Measurements from ENCODE around the gene TRMT61A.

Gene TRMT61A

DNA sequence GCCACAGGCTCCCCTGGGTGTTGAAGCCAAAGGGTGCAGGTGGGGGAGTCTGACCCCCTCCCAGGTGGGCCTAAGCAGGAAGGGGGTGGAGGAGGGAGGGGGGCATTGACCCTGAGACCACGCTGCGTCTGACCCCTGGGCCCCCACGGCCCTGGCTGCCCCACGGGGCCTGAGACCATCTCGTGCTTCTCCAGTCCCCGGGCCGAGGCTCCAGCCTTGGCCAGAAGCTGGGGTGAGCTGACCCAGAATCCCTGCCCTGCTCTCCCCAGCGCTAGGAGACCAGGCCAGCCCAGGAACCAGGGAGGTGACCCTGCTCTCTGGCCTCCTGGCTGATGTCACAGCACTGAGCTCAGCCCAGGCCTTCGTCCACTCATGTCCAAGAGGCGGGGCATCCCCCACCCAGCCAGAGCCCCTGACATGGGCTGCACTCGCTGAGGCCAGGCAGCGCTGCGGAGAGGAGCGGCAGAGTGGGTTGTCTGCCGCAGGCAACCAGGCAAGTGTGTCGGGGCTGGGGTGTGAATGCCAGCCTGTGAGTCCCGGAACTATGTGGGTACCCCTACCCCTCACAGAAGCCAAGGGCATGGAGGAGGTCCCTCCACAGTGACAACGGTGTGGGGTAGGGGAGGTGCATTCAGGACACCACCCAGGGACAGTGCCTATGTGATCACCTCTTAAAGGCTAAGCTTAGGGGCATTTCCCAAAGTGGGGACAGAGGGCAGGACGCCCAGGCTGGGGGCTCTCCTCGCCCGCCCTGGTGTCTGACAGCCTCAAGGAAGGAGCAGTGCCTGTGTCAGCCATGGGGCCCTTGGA lies 6.3 kb downstream of the TRMT61A start:
- no peak for DNase-seq (ENCODE audit: low read depth in 2 of 2)

- no peak for DNase-seq (ENCODE audit: low read depth in 2 of 2)
Measured at GRCh38 chr14:103535891-103536565, 7.0 kb downstream of the TRMT61A start.

GRCh38 chr14:103536693-103537092 lies 7.7 kb downstream of the TRMT61A start:
- DNase-seq (ENCODE audit: low read depth in 2 of 2) = no peak

DNA sequence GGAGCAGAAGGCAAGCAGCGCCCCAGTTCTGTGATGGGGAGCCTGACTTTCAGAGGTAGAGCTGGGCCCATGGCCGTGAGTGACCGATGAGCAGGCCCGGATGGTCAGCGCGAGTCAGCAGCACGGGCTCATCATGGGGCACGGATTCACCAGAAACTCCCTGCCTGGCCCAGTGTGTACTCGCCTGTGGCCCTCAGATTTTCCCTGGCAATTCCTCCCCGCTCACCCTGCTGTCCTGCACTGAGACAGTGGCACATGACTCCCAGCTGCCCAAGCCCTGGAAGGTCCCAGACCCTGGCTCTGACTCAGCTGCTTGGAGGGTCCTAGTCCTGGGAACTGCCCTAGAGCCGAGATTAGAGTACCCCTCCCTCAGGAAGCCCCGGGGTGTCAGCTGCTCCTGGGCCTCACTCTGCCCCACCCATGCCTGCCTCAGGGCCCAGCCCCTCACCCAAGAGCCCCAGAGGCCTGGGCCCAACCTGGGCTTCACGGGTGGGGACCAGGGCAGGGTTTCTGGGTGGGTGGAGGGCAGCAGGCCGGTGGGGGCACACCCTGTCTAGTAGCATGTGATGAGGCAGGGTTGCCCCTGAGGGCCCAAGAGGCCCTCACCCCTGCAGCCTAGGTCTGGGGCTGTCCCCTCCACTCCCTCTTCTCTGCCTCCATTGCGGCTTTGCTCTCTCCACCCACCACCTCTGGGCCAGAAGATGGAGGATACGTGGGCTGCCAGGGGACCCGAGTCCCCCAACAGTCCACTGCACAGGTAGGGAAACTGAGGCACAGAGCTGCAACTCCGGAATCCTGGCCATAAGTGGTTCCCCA lies 8.4 kb downstream of the TRMT61A start:
- DNase-seq (ENCODE audit: low read depth in 2 of 2) = no peak

DNA sequence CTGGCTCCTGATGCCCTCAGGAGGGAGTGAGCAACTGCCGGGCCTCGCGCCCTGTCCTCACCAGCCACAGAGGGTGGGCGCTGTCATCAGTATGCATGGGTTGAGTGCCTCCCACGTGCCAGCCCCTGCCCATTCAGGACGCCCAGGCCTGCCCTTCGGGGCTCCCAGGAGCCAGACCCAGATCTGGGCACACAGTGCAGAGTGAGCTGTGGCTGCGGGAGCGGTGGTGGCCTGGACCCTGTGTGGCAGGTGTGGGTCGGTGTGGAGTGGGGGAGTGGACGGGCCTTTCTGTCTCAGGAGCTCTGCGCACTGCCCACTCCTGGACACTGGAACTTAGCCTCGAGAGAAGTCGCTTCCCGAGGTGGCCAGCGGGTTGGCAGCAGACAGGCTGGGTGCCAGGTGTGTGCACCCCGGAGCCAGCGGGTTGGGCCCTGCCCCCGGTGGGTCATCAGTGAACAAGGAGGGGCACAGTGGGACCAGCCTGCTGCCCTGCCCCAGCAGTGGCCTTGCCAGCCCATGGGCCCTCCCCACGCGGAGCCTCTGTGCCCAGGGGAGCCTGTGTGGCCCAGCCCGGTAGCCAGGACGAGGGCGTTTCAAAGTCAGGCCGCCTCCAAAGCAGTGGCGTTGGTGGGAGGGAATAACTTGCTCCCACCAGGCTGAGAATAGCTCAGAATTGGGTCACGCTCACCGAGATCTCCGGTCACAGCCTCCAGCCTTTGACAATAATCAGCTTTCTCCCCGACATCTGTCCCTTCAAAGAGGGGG lies 9.5 kb downstream of the TRMT61A start:
- no peak for DNase-seq (ENCODE audit: low read depth in 2 of 2)

DNA sequence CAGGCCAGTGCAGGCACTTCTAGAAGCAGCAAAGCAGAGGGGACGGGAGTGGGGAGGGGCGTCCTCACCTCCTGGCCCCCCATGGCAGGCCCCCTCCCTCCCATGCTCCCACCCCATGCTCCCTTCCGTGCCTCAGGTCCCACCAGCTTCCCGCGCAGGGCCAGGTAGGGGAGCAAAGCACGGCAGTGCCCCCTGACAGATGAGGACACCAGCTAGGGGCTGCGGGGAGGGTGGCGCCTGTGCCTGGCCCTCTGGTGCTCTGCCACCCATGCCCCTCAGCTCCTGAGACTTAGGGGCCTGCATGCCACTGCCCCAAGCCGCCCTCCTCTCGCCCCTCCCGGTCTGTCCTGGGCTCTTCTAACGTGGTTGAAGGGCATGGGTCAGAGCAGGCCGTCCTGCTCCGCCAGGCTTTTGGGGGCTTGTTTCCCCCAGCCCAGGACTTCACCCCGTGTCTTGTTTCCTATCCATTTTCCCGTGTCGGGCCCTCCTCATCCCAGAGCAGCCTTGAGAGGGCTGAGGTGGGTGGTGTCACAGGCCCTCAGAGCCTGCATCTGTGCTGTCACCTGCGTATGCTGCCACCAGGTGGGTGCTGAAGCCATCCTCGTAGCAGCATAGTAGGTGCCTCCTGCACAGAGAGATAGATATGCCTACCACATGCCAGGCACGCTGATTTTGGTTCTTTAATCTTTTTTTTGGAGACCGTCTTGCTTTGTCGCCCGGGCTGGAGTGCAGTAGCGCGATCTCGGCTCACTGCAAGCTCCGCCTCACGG lies 10.2 kb downstream of the TRMT61A start:
- no peak for DNase-seq (ENCODE audit: low read depth in 2 of 2)

DNA sequence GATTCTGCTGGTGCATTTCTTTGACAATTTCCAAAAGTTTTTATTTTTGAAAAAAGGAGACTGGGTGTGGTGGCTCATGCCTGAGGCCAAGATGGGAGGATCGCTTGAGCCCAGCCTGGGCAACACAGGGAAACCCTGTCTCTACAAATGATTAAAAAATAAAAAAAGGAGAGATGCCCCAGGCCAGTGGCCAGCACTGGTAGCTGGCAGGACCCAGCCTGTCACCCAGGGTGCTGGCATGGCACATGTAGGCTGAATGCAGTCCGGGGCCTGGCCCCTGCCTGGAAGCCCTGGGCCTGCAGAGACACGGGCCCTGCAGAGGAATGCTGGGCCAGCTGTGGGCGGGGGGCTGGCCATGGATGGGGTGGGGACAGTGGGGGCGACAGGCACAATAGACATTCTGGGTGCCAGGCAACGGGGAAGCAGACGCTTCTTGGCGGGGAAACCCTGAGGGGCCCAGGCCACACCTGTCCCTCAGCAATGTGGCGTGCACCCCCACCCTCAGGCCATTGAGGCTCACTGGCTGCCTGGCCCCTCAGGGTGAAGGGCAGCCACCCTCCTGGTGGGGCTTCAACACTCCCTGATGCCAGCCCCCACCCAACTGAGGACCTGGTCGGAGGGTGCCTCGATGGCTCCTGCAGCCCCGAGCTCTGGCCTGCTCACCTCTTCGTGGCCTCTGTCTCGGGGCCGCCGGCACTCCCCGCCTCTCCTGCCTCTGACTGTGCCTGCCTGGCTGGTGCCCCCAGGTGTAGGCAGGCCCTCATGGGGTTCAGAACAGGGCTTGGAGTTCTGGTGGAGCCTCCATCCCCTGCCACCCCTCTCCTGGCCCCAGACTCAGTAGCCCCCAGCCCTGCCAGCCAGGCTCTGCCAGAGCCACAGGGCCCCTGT lies 12.1 kb downstream of the TRMT61A start:
- no peak for DNase-seq (ENCODE audit: low read depth in 2 of 2)

GRCh38 chr14:103541709-103542604 lies 13.0 kb downstream of the TRMT61A start:
- no peak for DNase-seq (ENCODE audit: low read depth in 2 of 2)

DNA sequence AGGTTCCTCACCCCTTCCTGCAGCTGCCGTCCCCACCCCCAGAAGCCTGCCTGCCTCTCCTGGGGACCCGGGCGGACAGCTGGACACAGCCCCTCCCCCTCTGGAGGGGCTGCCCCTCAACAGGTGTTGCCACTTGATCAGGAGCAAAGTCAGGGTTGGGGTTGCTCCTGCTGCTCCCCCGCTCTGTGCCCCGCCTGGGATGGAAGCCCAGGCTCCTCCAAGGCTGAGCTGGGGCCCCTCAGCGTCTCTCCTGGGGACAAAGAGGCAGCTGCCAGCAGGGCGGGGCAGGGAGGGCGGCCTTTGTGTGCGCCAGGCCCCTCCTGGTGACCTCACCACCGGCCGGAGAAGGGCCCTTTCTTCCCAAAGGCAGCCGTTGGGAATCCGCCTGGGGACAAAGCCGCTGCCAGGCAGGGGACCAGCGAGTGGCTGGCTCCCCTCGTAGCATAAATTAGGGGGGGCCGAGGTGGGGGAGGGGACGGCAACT lies 13.7 kb downstream of the TRMT61A start:
- DNase-seq (ENCODE audit: low read depth in 2 of 2) = no peak

- DNase-seq (ENCODE audit: low read depth in 2 of 2) = no peak
Measured at GRCh38 chr14:103543140-103543539, 14.1 kb downstream of the TRMT61A start.

GRCh38 chr14:103543721-103544387 lies 14.9 kb downstream of the TRMT61A start:
- DNase-seq (ENCODE audit: low read depth in 2 of 2) = no peak

DNA sequence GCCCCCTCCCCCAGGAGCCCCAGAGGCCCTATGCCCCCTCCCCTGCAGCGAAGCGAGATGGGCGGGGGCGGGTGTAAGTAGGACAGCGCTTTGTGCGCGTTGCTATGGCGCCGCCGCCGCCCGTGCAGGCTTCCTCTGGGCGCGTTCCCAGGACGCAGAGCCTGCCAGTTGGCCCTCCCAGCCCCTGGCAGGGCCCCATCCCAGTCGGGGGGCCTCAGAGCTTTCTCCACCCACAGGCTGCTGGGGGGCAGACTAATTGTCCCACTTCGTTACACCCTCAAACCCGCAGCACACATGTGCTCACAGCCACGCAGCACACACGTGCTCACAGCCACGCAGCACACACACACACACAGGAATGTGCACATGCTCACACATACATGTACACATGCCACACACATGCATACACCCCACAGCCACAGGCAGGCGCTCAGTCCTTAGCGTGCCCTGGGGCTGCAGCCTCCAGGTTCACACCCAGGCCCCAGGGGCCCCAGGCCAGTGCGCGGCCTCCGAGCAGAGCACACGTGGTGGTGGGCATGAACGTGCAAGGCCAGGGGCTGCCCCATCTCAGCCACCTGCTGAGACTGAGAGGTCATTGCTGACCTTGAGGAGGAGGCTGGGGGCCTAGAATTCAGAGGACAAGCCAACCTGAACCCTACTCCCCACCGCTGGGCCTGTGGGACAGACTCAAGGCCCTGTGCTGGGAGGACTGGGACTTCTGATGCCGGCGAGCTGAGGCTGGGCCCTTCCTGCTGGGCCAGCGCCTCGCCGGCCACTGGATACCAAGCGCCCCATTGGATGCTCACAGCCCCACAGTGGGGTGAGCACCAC lies 15.6 kb downstream of the TRMT61A start:
- no peak for DNase-seq (ENCODE audit: low read depth in 2 of 2)

DNA sequence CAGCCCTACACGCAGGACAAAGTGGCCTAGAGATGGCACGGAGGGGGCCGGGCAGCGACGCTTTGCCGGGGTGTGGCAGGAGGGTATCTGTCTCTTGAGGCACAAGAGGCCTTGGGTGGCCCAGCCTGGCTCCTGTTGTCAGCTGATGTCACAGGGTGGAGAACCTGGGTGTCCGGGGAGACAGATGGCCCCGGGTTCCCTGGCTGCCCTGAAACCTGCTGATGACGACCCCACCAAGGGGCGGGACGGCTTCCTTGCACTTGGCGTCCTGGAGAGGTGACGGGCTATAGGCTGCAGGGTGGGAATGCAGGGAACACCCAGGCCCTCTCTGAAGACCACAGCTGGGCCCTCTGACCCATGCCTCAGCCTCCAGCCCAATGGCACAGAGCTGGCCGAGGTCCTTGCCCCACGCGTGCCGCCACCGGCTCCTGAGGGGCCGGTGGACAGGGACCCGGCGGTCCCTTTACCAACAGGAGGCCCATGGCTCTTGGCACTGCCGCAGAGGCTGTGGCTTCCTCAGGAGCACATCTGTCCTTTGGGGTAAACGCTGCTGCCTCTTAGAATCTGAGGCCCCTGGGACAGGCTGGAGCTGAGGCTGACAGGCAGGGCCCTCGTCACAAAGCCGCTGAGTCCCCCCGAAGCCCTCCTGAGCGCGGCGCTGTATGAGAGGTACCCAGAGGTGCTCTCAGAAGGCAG lies 16.4 kb downstream of the TRMT61A start:
- no peak for DNase-seq (ENCODE audit: low read depth in 2 of 2)

DNA sequence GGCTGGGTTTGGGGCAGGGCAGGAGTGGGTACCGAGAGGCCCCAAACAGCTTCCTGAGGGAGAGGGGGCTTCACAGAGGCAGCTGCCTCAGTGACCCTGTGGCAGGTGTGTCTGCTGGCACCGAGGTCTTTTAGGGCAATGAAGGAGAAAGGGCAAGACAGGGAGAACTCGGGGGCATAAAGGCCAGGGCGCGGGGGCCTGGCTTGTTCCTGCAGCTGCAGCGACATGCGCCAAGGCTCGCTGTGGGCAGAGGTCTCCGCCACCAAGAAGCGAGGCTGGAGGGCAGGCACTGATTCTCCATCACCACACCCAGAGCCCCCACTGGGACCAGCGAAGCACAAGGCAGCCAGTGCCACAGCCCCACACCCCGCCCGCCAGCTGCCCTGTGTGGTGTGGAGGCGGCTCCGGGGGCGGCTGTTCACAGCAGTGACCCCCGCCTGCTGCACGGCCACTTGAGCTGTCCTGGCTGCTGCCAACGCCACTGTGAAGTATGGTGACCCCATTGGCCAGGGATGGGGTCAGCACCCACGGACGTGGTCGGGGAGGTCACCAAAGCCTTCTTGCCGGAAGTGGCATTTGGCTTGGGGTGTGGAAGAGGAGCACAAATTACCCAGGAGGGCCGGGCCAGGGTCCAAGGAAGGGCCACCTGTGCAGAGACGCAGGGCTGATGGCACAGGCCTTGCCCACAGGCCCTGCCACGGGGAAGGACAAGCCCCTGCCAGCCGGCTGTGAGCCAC lies 17.1 kb downstream of the TRMT61A start:
- DNase-seq (ENCODE audit: low read depth in 2 of 2) = no peak

DNA sequence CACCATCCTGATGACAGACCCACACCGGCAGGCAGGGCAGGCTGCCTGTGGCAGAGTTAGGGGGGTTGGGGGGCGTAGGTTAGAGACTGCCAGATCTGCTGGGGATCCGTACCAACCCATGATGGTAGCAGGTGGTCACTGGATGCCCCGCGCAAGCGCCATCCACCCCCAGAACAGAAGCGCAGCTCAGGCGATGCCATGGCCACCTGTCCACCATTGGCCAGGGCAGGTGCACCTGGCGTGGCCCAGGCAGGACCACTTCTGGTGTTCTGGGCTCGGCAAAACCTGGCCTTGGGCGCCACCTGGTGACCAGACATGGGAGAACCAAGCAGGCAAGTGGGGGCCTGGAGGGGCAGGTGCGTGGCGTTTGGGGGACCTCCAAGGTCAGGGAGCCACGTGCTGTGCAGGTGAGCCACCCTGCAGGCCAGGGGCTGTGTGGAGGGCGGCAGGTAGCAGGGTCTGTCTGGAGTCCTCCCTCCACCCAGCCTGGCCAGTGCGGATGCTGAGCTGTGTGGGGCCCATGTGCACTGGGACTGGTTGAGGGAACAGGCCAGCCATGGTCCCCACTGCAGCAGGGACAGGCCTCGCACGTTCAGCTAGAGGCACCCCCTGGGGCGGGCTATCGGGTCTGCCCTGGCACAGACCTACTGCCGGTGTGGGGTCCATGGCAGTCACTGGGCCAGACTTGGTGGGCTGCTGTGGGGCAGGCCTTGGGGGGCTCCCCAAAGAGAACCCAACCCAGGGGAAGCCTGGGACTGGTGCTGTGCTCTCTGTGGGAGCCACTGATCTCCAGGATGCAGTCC lies 17.9 kb downstream of the TRMT61A start:
- DNase-seq (ENCODE audit: low read depth in 2 of 2) = peak; percentile 37 to 52
